HG03280 (cell line): ENCODE measurements around the gene KCNN1.
"Not testable (repeated sequence)": the region's sequence is repeated elsewhere in the genome, so short reads cannot be mapped to it uniquely, and the experiment has no call there.

ENCODE experiments used
- ATAC-seq: cut with Tn5 transposase; IDR thresholded peaks from one replicate; pipeline ENCODE4 v1.9.1; 2021; ENCODE audit warnings: mild to moderate bottlenecking, moderate library complexity; ENCODE audit not compliant: unreplicated experiment

The KCNN1 gene

DNA sequence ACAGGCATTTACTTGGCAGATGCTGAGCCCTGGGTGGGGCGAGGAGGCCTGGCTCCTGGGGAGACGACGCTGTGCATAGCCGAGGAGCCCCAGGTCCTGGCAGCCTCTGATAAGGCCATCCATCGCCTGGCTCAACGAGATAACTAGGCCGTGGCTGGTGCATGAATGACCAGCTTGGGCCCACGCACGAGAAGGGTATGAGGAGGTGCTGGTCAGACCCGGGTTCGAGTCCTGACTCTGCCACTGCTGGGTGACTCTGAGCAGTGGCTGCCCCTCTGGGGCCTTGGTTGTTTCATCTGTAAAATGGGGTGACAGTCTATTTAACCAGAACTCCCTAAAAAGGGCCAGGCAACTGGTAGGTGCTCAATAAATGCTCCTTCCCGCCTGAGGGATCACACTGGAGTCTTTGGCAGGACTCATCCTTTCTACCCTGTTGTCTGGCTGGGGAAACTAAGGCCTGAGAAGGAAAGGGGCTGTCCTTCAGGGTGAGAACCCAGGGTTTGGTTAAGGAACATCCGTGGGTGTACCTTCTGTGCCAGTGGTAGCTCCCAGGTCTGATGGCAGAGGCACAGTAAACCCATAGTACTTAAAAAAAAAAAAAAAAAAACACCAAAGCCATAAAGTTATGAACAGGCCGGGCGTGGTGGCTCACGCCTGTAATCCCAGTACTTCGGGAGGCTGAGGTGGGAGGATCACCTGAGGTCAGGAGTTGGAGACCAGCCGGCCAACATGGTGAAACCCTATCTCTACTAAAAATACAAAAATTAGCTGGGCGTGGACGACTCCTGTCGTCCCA, 33.0 kb downstream of the KCNN1 start:
- no peak for ATAC-seq

DNA sequence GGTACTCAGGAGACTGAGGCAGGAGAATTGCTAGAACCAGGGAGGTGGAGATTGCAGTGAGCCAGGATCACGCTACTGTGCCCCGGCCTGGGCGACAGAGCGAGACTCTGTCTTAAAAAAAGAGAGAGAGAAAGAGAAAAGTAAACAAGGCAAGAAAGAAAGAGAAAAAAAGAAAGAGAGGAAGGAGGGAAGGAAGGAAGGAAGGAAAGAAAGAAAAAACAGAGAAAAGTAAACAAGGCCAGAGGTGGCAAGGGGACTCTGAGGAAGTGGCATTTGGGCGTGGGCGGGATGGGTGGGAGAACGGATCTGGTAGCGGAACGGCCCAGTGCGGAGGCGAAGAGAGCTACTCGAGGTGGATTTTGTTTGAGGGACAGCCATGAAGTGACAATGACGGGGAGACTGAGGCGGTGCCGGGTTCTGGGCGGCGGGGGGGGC, 33.6 kb downstream of the KCNN1 start:
- no peak for ATAC-seq

DNA sequence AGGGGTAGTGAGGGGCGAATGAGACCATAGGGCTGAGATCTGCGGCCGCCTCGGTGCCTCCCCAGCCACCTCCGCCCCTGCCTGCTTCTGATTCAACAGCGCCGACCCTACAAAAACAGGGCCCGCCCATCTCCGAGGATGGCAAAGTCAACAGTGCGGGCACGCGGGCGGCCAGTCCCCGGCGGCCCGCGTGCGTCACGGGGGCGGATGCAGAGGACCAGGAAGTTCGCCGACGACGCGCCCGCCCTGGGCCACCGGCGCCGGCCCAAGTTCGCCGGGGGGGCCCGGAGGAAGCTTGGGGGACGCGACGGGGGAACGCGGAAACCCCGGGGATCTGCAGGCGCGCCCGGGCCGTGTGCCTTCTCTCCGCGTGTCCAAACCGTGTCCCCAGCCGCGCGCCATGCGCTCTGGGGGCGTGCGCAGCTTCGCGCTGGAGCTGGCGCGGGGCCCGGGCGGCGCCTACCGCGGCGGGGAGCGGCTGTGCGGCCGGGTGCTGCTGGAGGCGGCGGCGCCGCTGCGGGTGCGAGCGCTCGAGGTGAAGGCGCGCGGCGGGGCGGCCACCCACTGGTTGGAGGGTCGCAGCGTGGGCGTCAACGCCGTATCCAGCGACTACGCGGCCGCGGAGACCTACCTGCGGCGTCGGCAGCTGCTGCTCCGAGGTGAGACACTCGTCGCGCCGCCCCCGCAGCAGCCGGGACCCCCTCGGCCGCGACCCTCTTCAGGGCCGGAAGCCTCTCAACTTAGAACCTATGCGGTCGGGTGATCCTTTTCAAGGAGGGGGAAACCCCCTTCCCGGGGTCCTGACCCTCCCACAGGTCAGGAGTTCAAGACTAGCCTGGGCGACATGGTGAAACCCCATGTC, 34.2 kb downstream of the KCNN1 start:
- peak; percentile 43 for ATAC-seq

GRCh38 chr19:18001777-18002345, 35.0 kb downstream of the KCNN1 start:
- no peak for ATAC-seq

DNA sequence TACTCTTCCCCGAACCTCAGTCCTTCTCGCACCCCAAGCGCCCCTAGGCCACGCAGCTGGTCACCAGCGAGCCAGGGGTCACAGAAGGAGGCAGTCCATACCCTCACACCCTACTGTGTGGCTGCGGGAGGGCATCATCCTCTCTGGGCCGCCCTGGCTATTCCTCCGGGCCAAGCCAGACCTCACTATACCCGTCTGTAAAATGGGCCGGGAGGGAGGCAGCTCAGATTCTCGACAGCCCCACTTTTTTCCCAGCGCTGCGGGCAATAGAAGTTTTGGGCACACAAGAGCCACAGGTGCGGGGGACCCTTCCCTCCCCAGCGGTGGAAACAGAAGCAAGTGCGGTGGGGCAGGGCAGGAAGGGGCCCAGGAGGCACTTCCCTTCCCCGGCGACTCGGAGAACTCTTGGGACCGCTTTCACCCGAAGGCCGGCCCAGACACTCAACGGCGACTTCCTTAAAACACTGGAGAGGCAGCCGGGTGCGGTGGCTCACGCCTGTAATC, 35.5 kb downstream of the KCNN1 start:
- ATAC-seq = no peak

DNA sequence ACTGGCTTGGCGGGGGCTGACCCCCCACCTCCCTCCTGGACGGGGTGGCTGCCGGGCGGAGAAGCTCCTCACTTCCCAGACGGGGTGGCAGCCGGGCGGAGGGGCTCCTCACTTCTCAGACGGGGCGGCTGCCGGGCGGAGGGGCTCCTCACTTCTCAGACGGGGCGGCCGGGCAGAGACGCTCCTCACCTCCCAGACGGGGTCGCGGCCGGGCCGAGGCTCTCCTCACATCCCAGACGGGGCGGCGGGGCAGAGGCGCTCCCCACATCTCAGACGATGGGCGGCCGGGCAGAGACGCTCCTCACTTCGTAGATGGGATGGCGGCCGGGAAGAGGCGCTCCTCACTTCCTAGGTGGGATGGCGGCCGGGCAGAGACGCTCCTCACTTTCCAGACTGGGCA, 38.8 kb downstream of the KCNN1 start:
- not testable (repeated sequence) for ATAC-seq

DNA sequence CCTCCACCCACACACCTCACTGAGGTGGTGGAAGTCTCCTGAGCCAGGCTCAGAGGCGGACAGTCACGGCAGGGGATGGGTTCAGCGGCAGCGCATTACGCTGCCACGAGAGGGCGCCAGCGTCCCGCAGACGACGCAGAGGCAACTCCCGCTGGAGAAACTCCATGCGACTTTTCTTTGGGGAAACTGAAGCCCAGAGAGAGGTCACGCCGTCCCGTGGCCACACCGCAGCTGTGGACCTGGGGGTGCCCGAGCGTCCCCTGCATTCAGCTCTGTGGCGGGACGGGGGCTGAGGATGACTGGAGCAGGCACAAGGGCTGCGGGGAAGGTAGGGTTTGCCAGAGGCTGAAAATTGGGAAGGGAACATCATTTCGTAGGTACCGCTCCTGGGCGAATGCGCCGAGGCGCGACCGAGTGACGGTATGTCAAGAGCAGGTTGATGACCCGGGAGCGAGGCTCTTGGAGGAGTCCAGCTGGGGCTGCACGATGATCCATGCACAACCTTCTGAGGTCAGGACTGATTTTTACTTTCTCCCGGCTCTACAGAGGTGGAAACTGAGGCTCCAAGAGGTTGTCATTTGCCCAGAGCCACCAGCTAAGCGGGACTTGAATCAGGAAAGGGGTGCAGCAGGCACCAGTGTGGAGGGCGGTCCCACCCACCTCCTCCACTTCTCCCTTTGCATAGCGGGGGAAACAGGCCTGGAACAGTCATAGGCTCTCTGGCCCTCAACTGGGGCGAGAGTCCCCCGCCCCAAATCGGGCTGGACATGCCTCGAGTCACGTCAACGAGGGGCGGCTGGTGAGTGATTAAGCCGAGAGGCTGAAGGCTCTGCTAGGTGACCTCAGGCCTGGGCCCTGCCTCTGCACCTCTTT, 40.4 kb downstream of the KCNN1 start:
- ATAC-seq = no peak

DNA sequence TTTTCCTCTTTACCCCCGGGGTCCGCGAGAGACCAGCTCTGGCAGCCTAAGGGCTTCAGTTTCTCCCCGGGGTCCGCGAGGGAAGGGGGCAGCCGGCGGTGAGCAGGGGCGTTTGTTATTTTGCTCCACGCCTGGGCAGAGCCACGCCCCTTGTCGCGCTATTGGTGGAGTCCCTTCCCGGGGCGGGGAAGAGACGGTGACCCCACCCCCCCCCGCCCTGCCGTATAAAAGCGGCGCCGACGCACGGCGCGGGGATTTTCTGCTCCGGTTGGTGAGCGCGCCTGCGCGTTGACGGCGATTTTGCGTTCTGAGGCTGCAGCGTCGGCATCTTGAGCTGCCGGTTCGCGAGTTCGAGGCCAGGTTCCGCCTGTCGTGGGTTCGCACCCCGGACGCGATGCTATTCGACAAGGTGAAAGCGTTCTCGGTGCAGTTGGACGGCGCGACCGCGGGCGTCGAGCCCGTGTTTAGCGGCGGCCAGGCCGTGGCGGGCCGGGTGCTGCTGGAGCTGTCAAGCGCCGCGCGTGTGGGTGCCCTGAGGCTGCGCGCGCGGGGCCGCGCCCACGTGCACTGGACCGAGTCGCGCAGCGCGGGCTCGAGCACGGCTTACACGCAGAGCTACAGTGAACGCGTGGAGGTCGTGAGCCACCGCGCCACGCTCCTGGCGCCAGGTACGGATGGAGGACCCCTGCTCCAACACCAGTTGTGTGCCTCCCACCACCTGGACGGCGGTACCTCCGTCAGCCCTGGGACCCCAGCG, 41.2 kb downstream of the KCNN1 start, which contains the start of gene ARRDC2:
Gene ARRDC2, plus strand, starts transcription at position 254 of the 757 bp plus-strand sequence. Its CDS starts 141 bp downstream, at position 395.
- ATAC-seq = peak; percentile 54

GRCh38 chr19:18008814-18009213, 41.9 kb downstream of the KCNN1 start:
- no peak for ATAC-seq

GRCh38 chr19:18009412-18010066, 42.6 kb downstream of the KCNN1 start:
- no peak for ATAC-seq

DNA sequence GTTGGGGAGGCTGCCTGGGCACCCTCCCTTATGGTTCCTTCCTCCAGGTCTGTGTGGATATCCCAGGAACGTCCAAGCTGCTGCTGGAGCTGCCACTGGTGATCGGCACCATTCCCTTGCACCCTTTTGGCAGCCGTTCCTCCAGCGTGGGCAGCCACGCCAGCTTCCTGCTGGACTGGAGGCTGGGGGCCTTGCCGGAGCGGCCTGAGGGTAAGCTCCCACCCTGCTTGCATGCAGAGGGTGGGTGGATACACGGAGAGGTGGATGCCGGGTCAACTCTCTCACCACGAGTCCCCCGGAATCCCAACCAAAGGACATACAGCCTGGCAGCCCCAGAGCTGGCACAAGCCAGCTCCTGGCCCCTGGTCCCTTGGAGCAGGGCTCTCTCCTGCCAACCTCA, 43.2 kb downstream of the KCNN1 start:
- ATAC-seq = no peak

DNA sequence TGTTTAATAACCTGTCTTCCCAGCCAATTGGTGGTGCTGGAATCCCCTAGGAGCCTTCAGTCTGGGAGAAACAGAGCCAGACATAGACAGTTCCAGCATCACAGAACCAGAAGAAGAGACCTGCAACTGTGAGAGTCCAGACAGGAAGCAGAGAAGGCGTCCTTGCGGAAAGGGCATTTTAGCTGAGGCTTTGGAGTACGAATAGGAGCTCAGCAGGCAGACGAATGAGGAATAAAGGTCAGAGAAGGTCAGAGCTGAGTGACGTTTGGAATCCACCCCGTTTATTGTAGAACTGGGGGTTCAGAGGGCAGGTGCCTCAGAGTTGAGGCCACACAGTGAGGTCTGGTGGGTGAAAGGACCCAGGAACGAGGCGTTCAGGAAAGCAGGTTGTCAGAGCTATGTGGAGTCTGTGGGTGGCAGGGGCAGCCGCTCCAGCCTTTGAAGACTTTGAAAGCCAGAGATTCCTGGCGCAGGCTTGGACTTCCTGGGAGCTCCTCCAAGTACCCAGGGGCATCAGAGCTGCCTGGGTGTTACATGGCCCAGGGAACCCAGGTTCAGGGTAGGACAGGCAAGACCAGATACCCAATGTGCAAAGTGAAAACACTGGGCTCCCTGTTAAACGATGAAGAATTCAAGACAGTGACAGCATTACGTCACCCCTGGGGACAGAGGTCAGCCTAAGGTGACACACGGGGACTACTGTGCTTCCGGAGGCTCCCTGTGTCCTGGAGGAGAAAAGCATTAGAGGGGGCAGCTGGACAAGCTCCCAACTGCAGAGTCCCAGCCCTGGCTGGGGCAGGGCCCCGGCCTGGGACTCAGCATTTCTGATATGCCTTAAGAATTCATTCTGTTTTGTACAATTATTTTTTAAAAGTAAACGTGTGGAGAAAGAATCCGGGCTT, 46.6 kb downstream of the KCNN1 start:
- no peak for ATAC-seq

DNA sequence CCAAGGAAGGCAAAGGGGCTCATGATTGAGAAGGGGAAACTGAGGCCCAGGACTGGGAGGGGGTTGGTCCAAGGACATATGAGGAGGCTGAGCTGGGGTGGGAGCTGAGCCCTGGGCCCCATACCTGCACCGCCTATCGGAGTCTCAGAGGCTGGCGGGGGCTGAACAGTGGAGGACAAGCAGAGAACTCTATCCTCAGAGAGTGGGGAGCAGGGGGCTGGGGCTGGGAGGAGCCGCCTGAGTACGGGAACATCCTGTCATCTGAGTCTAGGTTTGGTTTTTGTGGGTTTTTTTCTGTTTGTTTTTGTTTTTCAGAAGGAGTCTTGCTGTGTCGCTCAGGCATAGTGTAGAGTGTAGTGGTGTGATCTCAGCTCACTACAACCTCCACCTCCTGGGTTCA, 47.3 kb downstream of the KCNN1 start:
- ATAC-seq = no peak

GRCh38 chr19:18016209-18016910, 49.5 kb downstream of the KCNN1 start:
- ATAC-seq = no peak

- ATAC-seq = no peak
Observed at GRCh38 chr19:18017275-18018083, 50.6 kb downstream of the KCNN1 start.

DNA sequence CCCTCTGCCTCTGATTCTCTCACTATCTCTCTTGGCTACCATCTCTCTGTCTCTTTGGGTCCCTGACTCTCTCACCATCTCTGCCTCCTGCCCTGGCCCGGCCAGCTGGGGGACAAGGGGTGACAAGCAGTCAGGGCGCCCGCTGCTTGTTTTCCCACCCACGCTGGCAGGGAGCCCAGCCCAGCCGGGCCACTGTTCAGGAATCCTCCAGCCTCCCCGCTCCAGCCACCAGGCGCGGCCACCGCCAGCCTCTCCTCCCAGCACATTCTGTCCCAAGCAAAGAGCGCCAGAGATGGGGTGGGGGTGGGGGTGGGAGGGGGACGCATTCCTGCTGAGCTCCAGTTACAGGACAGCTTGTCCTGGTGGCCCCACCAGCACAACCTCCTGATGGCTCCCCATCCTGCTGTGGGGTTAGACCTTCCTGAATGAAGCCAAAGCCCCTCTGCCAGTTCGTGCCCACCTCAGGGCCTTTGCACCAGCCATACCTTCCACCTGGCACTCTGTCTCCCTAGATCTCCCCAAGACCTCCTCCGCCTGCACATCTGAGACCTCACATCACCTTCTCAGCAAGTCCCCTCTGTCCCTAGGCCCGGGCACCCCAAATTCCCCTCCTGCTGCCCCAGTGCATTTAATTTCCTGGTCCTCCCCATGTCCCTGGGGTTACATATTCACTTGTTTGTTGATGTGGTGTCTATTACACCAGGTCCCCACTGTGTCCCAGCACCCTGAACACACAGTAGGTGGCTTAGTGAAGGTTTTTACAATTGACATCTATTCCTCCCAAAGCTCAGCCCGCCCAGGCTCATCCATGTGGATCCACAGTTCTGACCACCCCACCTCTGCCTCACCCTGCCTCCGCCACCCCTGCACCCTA, 53.5 kb downstream of the KCNN1 start:
- ATAC-seq = no peak
